Measurements from ENCODE around the gene ZNRF3.

DNA sequence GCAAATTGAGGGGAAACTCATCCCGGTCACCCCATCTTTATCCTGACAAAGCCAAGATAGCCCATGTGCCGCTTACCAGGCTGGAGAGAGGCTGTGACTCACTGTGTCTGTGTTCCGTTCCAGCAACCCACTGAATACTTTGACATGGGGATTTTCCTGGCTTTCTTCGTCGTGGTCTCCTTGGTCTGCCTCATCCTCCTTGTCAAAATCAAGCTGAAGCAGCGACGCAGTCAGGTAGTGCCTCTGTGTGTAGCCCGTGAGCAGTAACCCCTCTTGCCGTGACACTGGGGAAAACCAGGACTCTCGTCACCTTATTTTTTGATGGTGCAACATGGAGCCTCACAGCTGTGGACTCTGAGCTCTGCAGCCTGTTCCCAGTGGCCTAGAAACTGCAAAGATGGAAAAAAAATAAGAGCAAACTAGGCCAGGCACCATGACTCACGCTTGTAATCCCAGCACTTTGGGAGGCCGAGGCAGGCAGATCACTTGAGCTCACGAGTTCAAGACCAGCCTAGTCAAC, 161.3 kb downstream of the ZNRF3 start:
- TF ChIP-seq, protein P1, sequence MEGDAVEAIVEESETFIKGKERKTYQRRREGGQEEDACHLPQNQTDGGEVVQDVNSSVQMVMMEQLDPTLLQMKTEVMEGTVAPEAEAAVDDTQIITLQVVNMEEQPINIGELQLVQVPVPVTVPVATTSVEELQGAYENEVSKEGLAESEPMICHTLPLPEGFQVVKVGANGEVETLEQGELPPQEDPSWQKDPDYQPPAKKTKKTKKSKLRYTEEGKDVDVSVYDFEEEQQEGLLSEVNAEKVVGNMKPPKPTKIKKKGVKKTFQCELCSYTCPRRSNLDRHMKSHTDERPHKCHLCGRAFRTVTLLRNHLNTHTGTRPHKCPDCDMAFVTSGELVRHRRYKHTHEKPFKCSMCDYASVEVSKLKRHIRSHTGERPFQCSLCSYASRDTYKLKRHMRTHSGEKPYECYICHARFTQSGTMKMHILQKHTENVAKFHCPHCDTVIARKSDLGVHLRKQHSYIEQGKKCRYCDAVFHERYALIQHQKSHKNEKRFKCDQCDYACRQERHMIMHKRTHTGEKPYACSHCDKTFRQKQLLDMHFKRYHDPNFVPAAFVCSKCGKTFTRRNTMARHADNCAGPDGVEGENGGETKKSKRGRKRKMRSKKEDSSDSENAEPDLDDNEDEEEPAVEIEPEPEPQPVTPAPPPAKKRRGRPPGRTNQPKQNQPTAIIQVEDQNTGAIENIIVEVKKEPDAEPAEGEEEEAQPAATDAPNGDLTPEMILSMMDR (IDR thresholded peaks at IDR 0.05) = no peak
- no peak for TF ChIP-seq POLR2A (IDR thresholded peaks at IDR 0.05)

Data from uterus (tissue), 2 donors.